ENCODE measurements around the gene CDC42SE2. TPM values are rescaled to one million over a fixed set of nuclear protein-coding genes. Genes with fewer than 3 reads are reported as not detected.

CDC42SE2 gene
- polyA plus RNA-seq, 5 donors, result 26.3 to 37.7 (median 34.3) TPM

DNA sequence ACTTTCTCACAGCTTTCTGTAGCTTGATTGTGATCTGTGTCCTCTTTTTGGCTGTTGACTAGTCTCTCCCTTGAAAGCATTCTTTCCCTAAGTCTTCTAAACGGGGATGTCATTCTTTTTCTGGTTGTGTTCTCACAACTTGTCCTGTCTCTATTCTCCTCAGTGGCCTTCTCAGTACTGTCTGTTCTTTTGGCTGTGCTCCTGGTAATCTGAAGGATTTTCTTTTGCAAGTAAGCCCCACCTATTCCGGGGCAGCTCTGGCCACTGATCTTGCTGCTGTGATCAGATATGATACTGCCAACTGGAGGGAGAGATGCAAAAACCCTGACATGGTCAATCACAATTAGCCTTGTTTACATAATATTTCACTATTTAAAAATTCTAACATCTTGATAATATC lies 172.2 kb downstream of the CDC42SE2 start:
- no peak for DNase-seq

GRCh38 chr5:131441184-131441583 lies 177.3 kb downstream of the CDC42SE2 start:
- no peak for DNase-seq

Other genes starting within 250 kb of the CDC42SE2 start
- 100 to 1,000 TPM; 255 to 322 (median 299) TPM for gene HINT1, start 98.8 kb upstream of the CDC42SE2 start, polyA plus RNA-seq (ENCODE audit: insufficient read depth in 1 of 5, insufficient read length in 5 of 5, low replicate concordance in 1 of 5)
- gene LYRM7, start 93.1 kb upstream of the CDC42SE2 start, polyA plus RNA-seq (ENCODE audit: insufficient read depth in 1 of 5, insufficient read length in 5 of 5, low replicate concordance in 1 of 5), result 10 to 100 TPM; 10.2 to 19.8 (median 12.8) TPM